Esophagus muscularis mucosa (tissue), 4 donors: ENCODE data around the gene ZSWIM7. TPM values are rescaled to one million over a fixed set of nuclear protein-coding genes. Genes with fewer than 3 reads are reported as not detected.

Experiments
- DNase-seq: peaks from one replicate; pipeline ENCODE4 v3.0.0-alpha.2; 2017; ENCODE audit errors: extremely low spot score
- H3K27ac ChIP-seq, 4 donors: fragments of 200-600 bp; sonication (generic); replicated peaks in 1 of 4; 1 replicate in 3 of 4; 2 replicates in 1 of 4; pipeline ENCODE4 v1.5.1; 2016 to 2019; ENCODE audit warnings: mild to moderate bottlenecking in 1 of 4
- H3K27me3 ChIP-seq, 4 donors: fragments of 200-600 bp; sonication (generic); one replicate each; pipeline versions ENCODE4 v1.5.1 to v1.6.0; 2016 to 2019
- H3K36me3 ChIP-seq, 4 donors: fragments of 200-600 bp; sonication (generic); one replicate each; pipeline ENCODE4 v1.5.1; 2016 to 2019
- H3K4me1 ChIP-seq, 4 donors: fragments of 200-600 bp; sonication (generic); one replicate each; pipeline ENCODE4 v1.5.1; 2016 to 2019
- H3K4me3 ChIP-seq, 4 donors: fragments of 200-600 bp; sonication (generic); 1 replicate in 2 of 4; 2 replicates in 2 of 4; pipeline ENCODE4 v1.5.1; 2016 to 2019; ENCODE audit warnings: mild to moderate bottlenecking in 4 of 4, moderate library complexity in 1 of 4
- H3K9me3 ChIP-seq, 4 donors: fragments of 200-600 bp; sonication (generic); 1 replicate in 3 of 4; 2 replicates in 1 of 4; pipeline ENCODE4 v1.5.1; 2016 to 2019
- EP300 ChIP-seq: sonication (generic); formaldehyde crosslinking; IDR thresholded peaks from one replicate; pipeline ENCODE4 v1.6.1; 2017; ENCODE audit warnings: antibody characterized with exemption
- POLR2A ChIP-seq: fragments of 450-650 bp; IDR thresholded peaks from one replicate; pipeline ENCODE4 v1.6.1; 2017; ENCODE audit warnings: antibody characterized with exemption, moderate library complexity, mild to moderate bottlenecking, low read depth
- POLR2AphosphoS5 ChIP-seq, 2 donors: sonication (generic); formaldehyde crosslinking; IDR thresholded peaks; one replicate each; pipeline ENCODE4 v1.6.1; 2017; ENCODE audit warnings: antibody characterized with exemption in 2 of 2
- WGBS: methylation state at CpG from one replicate; pipeline ENCODE4 v1.1.5; 2018; 5-methylcytosine and 5-hydroxymethylcytosine counted together
- intact Hi-C: fragments of 100-400 bp; cut with DNase I; formaldehyde crosslinking; loops from one replicate; pipeline ENCODE4 v1.15.1; 2023
- total RNA-seq, 4 donors: library from RNA; depleted of rRNA; stranded (reverse); fragments of >200 nt; gene quantifications; one replicate each; pipeline versions ENCODE4 v1.1.0 to v1.2.1, GENCODE V29; 2016
- TF ChIP-seq, protein P1 (sequence below), 3 experiments: fragments of 200-600 bp in 2 of 3; fragments of 450-650 bp in 1 of 3; sonication (generic) in 2 of 3; IDR thresholded peaks; one replicate each; pipeline ENCODE4 v1.5.1; 2017 to 2019; ENCODE audit warnings: antibody characterized with exemption in 3 of 3, mild to moderate bottlenecking in 2 of 3, moderate library complexity in 1 of 3

ZSWIM7 gene
- total RNA-seq, 4 donors from 2014 or later = 16.2 to 22.7 (median 17.5) TPM

DNA sequence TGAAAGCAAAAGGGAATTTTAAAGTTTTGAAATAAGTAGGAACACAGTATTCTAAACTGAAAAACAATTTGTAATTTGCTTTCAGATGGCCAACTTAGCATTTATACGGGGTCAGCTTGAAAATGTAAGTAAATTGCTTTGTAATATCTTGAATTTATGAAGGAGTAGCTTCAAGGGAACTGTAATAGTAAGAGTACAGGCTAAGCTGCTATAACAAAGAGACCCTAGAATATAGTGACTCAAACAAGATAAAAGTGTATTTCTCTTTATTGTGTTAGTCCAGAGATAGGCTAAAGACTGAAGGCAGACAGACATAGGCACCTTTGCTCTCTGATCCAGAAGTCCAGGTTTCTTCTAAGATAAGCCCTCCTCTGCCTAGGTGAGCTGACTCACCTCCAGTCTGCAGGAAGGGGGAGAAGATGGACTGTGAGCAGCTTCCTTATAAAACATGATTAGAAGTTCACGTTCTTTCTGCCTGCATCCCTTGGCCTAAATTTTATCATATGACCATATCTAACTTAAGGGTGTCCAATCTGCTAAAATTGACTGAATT lies 3.3 kb upstream of the ZSWIM7 start:
- DNase-seq = no peak
- TF ChIP-seq POLR2AphosphoS5 (IDR thresholded peaks at IDR 0.05) = no peak
- TF ChIP-seq, protein P1, sequence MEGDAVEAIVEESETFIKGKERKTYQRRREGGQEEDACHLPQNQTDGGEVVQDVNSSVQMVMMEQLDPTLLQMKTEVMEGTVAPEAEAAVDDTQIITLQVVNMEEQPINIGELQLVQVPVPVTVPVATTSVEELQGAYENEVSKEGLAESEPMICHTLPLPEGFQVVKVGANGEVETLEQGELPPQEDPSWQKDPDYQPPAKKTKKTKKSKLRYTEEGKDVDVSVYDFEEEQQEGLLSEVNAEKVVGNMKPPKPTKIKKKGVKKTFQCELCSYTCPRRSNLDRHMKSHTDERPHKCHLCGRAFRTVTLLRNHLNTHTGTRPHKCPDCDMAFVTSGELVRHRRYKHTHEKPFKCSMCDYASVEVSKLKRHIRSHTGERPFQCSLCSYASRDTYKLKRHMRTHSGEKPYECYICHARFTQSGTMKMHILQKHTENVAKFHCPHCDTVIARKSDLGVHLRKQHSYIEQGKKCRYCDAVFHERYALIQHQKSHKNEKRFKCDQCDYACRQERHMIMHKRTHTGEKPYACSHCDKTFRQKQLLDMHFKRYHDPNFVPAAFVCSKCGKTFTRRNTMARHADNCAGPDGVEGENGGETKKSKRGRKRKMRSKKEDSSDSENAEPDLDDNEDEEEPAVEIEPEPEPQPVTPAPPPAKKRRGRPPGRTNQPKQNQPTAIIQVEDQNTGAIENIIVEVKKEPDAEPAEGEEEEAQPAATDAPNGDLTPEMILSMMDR (IDR thresholded peaks at IDR 0.05) = no peak
- TF ChIP-seq POLR2A = no peak
- no peak for TF ChIP-seq EP300
- WGBS = 96% methylated on average over 2 of the region's 2 CpGs
- peak overlapping the region in 1 of 4 donors; percentile 28 for H3K27ac ChIP-seq
- peaks cover 27 to 32% (median 31%) of the 10 kb centered on the region in 4 donors for H3K4me1 ChIP-seq
- peaks cover 57 to 65% (median 63%) of the 10 kb centered on the region in 4 donors for H3K36me3 ChIP-seq
- H3K9me3 ChIP-seq = no peaks in the 10 kb centered on the region
- intact Hi-C loops = no loop called here
- H3K27me3 ChIP-seq = no peaks in the 10 kb centered on the region
- no peak overlapping the region for H3K4me3 ChIP-seq

DNA sequence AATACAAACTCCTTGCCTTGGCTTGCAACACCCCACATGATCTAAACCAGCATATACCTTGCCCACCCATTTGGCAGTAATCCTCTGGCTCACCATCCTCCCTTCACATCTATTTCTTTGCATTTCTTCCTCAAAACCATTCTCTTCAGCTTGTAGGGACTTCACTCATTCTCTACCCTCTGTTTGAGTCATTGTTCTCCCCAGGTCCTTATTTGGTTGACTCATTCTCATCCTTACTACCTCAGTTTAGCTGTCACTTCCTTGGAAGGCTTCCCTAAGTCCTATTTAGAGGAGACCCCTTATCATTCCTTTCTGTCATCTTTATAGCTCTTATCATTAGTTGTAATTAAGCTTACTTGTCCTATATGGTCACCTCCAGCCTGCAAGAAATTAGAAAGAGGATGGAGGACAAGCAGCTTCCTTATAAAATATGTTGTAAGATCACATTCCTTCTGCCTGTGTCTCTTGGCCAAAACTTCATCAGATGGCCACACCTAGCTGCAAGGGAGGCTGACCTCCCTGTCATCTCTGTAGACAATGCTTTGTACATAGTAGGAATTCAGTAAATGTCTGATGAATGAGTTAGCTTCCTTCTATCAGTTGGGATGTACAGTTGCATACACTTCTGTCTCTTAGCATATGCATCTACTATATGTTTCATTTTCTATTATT lies 1.9 kb upstream of the ZSWIM7 start:
- TF ChIP-seq, protein P1 (IDR thresholded peaks at IDR 0.05) = no peak
- TF ChIP-seq POLR2A (no peak), EP300 (no peak), POLR2AphosphoS5 (IDR thresholded peaks at IDR 0.05) (no peak)
- Histone ChIP-seq H3K27ac (peak overlapping the region in 1 of 4 donors; percentile 98), H3K27me3 (no peaks in the 10 kb centered on the region), H3K9me3 (no peaks in the 10 kb centered on the region), H3K4me1 (peaks cover 27 to 35% (median 33%) of the 10 kb centered on the region in 4 donors), H3K36me3 (peaks cover 43 to 55% (median 50%) of the 10 kb centered on the region in 4 donors), H3K4me3 (peak overlapping the region in 2 of 4 donors; percentile 82 to 84)
- DNase-seq = no peak
- intact Hi-C loops = no loop called here

DNA sequence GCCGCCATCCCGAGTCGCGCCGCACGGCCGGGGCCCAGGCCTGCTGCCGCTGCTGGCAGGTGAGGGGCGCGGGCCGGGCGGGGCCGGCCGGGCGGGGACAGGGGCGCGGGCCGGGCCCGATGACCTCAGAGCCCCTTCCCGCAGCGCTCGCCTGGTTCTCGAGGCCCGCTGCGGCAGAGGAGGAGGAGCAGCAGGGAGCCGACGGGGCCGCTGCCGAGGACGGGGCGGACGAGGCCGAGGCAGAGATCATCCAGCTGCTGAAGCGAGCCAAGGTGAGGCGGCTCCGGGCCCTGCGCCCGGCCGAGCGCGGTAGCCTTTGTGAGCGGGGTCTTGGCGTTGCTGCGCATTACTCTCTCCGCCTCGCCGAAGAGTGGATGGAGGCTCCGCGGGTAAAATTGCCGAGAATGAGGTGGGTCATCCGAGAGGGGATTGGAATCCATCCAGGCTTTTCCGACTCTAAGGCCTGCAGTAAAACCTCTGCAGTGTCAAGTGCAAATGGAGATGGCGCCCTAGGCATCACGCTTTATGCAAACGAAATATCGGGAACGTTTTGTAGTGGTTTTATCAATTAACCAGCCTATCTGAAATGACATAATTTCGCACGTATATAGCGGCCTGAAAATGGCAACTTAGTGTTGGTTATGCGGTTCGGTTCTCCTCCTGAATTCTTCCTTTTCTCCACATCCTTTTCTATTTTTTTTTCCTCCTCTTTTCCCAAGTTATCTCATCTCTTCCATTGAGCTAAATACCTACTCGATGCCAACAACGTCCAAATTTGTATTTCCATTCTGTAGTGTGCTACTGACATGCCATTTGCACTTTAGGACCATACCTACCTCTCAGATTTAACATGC lies 697 bp upstream of the ZSWIM7 start:
- peaks cover 22 to 38% (median 33%) of the 10 kb centered on the region in 4 donors for H3K4me1 ChIP-seq
- WGBS = 3% methylated on average over 16 of the region's 64 CpGs
- H3K9me3 ChIP-seq = no peaks in the 10 kb centered on the region
- H3K27ac ChIP-seq = peak overlapping the region; percentile 91 to 98 (median 98)
- TF ChIP-seq, protein P1 (IDR thresholded peaks at IDR 0.05) = no peak
- TF ChIP-seq EP300 = no peak
- TF ChIP-seq POLR2AphosphoS5 (IDR thresholded peaks at IDR 0.05) = no peak
- no peak for TF ChIP-seq POLR2A
- intact Hi-C loops = loop anchor here (2.0 to 10.0 kb wide), 2 partner anchors 55 to 171 kb away; partner anchors contain the start of gene ADORA2B
- H3K36me3 ChIP-seq = peaks cover 31 to 45% (median 40%) of the 10 kb centered on the region in 4 donors
- no peak for DNase-seq
- H3K27me3 ChIP-seq = no peaks in the 10 kb centered on the region
- H3K4me3 ChIP-seq = peak overlapping the region; percentile 74 to 93 (median 83)

DNA sequence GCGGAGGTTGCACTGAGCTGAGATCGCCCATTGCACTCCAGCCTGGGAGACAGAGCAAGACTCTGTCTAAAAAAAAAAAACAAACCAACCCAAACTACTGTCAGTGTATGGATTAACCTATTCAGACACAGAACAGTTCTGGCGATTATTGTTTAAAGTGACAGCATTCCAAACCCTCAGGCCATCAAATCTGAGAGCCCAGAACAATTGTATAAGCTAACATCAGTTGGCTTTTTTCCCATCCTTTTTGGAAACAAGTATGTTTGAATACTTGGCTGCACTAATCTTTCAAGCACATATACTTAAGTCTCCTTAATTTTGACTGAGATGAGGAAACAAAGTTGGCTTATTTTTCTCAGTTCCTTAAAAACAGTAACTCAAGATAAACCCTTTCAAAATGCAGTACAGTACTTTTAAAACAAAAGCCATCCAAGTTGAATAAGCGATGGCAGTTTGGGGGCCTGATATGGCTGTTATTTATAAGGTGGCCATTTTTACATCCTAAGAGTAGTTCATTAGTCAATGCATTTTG lies 1.4 kb downstream of the ZSWIM7 start:
- TF ChIP-seq POLR2A = no peak
- no peak for TF ChIP-seq EP300
- no peak for TF ChIP-seq POLR2AphosphoS5 (IDR thresholded peaks at IDR 0.05)
- TF ChIP-seq, protein P1 (IDR thresholded peaks at IDR 0.05) = no peak
- Histone ChIP-seq H3K4me3 (peak overlapping the region in 3 of 4 donors; percentile 74 to 93 (median 84)), H3K36me3 (peaks cover 12 to 43% (median 25%) of the 10 kb centered on the region in 4 donors), H3K9me3 (no peaks in the 10 kb centered on the region), H3K27me3 (no peaks in the 10 kb centered on the region), H3K4me1 (peaks cover 13 to 34% (median 30%) of the 10 kb centered on the region in 4 donors), H3K27ac (peak overlapping the region; percentile 91 to 98 (median 98))
- WGBS = 74% methylated on average over 4 of the region's 4 CpGs
- no peak for DNase-seq
- intact Hi-C loops = loop anchor here (2.0 to 10.0 kb wide), 2 partner anchors 53 to 169 kb away; partner anchors contain the start of gene ADORA2B
